HG03039 (cell line): Measurements from ENCODE around the gene CDH12.
"Not testable (repeated sequence)": the region's sequence is repeated elsewhere in the genome, so short reads cannot be mapped to it uniquely, and the experiment has no call there.

ENCODE experiments used
- ATAC-seq: cut with Tn5 transposase; IDR thresholded peaks from one replicate; pipeline ENCODE4 v1.9.1; 2021; ENCODE audit warnings: mild to moderate bottlenecking, moderate library complexity; ENCODE audit not compliant: unreplicated experiment

CDH12 gene

DNA sequence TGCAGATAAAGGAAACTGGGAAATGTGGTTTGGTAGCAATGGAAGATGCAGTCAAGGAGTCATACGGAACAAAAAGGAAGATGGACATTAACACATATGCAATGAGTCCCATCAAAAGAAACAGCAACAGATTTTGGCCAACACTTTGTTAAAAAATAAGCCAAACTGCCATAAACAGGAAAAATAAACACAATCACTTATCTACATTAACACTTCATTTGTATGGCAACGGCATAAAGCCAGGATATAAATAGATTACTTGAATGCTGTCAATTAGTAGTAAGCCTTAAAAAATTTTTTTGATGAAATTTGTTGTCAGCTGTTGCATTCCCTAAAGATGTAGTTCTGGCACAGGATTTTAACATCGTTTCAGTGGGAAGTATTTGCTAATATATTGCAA is 190.8 kb downstream of the CDH12 start:
- no peak for ATAC-seq

GRCh38 chr5:22651355-22651754 is 201.8 kb downstream of the CDH12 start:
- no peak for ATAC-seq

GRCh38 chr5:22650511-22650910 is 202.6 kb downstream of the CDH12 start:
- no peak for ATAC-seq

GRCh38 chr5:22649074-22649473 is 204.1 kb downstream of the CDH12 start:
- no peak for ATAC-seq

GRCh38 chr5:22644859-22645258 is 208.3 kb downstream of the CDH12 start:
- no peak for ATAC-seq

GRCh38 chr5:22643356-22643755 is 209.8 kb downstream of the CDH12 start:
- no peak for ATAC-seq

DNA sequence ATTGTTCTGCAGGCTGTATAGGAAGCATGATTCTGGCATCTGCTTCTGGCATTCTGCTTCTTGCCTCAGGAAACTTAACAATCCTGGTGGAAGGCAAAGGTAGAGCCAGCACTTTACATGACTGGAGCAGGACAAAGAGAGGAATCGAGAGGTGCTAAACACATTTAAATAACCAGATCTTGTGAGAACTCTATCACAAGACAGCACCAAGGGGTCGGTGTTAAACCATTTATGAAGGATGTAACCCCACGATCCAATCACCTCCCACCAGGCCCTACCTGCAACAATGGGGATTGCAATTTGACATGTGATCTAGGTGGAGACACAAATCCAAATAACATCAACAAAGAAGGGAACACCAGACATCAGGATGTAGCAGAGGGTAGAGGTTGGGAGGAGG is 221.5 kb downstream of the CDH12 start:
- no peak for ATAC-seq

DNA sequence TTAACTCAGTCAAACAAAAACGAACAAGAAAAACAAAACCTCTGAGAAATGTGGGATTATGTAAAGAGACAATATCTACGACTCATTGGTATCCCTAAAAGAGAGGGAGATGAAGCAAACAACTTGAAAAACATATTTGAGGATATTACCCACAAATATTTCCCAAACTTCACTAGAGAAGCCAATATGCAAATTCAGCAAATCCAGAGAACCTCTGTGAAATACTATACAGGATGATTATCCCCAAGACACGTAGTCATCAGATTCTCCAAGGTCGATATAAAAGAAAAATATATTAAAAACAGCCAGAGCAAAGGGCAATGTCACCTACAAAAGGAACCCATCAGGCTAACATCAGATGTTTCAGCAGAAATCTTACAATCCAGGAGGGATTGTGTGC is 226.1 kb downstream of the CDH12 start:
- ATAC-seq = no peak

DNA sequence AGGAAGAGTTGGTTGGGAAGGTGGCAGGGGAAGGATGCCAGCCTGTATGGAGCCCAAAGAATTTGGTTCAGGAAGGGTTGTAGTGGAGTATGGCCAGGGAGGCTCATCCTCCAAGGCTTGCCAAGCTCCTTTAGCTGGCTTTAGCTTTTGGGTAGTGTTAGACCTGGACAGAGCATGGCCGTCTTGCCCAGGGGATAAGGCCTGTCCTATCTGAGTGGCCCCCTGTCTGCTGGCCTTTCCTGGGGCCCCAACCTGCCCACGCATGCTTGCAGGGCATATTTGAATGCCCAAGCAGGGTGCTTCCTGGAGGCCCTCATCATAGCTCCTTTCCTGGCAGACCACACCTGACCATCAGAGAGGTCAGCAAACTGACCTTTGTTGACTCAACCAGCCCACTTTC is 227.7 kb downstream of the CDH12 start:
- no peak for ATAC-seq

DNA sequence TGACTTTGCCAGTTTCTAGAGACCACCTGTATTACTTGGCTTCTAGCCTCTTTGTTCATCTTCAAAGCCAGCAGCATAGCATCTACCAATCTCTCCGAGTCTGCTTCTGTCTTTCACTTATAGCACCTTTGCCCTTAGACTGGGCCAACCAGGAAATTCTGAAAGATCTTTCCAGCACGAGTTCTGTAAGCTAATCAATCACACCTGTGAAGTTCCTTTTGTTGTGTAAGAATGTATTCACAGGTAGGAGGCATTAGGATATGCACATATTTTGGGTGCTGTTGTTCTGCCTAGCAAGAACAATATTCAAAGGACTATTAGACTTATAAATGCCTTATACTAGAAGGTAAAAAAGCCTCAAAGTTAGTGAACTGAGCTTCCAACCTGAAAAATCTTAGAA is 232.1 kb downstream of the CDH12 start:
- ATAC-seq = no peak

- ATAC-seq = no peak
These were observed 237.2 kb downstream of the CDH12 start for GRCh38 chr5:22615964-22616363.

DNA sequence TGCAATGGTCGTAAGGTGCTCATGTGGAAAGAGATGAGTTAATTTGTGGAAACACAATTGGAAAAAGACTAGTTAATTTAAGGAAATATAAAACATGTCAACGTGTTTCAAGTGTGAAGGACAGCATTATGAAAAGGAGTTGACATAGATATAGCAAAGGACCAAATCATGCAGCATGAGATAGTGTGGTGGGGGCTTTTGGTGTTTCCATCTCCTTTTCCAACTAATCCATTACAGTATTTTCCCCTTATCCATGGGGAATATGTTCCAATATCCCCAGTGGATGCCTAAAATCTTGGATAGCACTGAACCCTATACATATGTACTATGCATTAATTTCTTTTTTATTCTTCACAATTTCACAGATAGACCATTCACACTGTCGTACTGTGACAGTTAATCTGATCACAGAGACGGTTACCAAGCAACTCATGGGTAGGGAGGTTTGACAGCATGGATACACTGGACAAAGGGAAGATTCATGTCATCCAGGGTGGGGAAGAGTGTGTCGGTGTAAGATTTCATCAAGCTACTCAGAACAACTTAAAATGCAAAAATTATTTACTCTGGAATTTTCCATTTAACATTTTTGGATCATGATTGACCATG is 238.6 kb downstream of the CDH12 start:
- ATAC-seq = no peak

DNA sequence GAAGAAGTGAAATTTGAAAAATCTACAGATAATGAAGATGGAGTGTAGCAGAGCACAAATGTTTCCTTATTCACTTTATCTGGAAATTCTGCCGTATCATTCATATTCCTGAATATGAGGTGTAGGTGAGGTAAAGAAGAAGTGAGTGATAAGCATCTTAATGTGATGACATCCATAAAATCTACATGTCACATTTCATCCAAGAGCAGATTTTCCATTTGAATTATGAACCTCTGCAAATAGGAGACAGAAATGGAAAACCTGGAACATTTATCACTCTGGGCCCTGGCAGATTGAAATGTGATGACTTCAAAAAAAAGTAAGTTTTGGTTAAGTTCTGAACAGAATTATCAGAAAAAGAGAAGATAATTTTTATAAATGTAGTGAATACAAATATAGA is 240.2 kb downstream of the CDH12 start:
- ATAC-seq = no peak

DNA sequence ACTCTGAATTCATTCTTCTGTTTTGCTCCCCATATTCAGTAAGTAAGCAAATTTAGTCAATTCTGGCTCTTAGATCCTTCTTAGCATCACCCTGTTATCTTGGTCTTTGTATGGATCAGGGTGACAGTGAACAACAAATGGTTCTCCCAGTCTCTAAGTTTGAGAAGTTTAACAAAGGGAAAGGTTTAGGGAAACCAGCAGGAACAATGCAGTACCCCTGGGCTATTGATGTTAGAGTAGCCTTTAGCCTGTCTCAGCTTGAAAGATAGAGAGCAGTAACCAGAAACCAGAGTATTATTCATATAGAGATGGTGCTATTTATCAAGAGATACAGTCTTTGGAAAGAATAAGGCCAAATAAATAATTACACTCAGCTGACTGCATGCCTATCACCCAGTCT is 241.8 kb downstream of the CDH12 start:
- ATAC-seq = no peak

- not testable (repeated sequence) for ATAC-seq
These were observed 245.6 kb downstream of the CDH12 start for GRCh38 chr5:22607498-22607897.

DNA sequence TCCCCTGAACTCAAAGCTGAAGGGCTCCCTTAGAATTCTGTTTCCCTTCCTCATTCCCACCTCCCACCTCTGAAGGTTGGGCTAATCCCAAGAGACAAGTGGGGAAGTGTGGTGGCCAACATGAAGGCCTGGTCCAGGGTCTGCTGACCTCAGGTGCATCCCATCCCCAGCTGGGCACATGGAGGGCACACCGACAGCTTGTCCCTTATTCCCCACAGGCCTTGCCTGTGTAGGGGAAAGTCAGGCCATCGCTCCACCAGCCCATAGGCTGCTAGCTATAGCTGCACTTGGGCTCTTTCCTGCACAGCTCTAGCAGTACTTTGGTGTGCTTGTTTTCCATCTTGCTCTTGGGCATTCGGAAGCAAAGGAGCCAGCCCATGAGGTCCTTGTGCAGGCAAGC is 247.7 kb downstream of the CDH12 start:
- ATAC-seq = no peak

GRCh38 chr5:22604711-22605110 is 248.4 kb downstream of the CDH12 start:
- no peak for ATAC-seq

DNA sequence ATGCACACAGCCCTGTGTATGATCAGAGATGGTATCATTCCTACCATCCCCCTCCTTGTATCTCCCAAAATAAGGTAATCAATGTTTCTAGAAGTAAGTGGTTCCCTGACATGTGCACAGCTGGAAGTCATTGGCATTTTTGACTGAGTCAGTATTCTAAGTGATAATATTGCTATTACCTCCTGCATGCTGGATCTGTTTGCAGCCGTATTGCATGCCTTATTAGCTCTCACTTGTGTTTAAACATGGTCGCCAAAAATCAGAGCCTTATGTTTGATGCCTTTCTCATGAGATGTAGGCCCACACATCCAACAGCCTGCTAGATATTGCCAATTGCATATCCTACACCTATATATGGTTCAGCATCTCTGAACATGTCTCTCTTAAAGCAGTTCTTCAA is 254.3 kb downstream of the CDH12 start:
- ATAC-seq = no peak

- ATAC-seq = no peak
These were observed 256.7 kb downstream of the CDH12 start for GRCh38 chr5:22596404-22596970.

DNA sequence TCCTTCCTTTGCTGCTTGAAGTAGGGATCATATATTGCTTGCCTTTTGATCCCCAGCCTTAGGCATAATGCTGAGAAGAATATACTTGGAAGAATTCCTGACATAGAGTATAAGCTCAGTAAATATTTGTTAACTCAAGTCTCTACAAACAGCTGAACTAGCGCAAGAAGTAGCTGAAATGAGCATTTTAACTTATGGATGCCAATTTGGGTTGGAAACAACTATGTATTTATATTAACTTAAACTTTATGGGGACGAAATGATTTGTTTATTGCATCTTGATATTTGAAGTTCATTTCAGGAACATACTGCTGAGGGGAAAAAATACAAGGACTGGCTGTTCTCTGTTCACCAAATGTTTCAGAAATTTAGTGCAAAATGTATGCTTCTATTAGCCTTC is 258.7 kb downstream of the CDH12 start:
- no peak for ATAC-seq

GRCh38 chr5:22593592-22593991 is 259.6 kb downstream of the CDH12 start:
- peak; percentile 67 for ATAC-seq

DNA sequence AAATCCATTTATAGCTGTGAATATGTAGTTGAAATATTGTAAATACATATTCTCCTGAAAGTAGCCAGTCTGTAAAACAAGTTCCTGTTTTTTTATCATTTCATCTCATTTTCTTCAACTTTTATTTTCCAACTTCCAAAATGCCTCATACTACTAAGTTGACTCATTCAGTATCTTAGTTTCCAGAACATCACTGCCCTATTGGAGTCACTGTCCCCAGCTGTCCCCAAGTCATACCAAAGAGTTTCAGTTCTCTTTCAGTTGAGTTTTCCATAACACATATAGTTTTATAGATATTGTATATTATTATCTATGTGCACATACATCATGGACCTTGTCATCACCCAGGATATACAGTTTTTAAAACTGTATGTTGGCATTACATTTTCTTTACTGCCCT is 261.7 kb downstream of the CDH12 start:
- ATAC-seq = no peak

GRCh38 chr5:22590677-22591268 is 262.4 kb downstream of the CDH12 start:
- ATAC-seq = no peak
